Erythroblast (primary cell): ENCODE results near the gene FHL5.
A peak's percentile ranks its signal among the peaks of the same experiment; 100 is the strongest.
"Not testable (repeated sequence)": the region's sequence is repeated elsewhere in the genome, so short reads cannot be mapped to it uniquely, and the experiment has no call there.

Experiments
- DNase-seq, 2 experiments: peaks; one replicate each; lab custom pipeline; 2025; lab: John Stamatoyannopoulos, UW
- GATA1 ChIP-seq: IDR thresholded peaks from 2 replicates; pipeline ENCODE4 v1.6.1; 2011; ENCODE audit warnings: low read depth, mild to moderate bottlenecking, control low read depth, low read length, moderate library complexity
- POLR2A ChIP-seq: IDR thresholded peaks from 2 replicates; pipeline ENCODE4 v1.6.1; 2011; ENCODE audit warnings: mild to moderate bottlenecking, low read length

The FHL5 gene, protein sequence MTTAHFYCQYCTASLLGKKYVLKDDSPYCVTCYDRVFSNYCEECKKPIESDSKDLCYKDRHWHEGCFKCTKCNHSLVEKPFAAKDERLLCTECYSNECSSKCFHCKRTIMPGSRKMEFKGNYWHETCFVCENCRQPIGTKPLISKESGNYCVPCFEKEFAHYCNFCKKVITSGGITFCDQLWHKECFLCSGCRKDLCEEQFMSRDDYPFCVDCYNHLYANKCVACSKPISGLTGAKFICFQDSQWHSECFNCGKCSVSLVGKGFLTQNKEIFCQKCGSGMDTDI

DNA sequence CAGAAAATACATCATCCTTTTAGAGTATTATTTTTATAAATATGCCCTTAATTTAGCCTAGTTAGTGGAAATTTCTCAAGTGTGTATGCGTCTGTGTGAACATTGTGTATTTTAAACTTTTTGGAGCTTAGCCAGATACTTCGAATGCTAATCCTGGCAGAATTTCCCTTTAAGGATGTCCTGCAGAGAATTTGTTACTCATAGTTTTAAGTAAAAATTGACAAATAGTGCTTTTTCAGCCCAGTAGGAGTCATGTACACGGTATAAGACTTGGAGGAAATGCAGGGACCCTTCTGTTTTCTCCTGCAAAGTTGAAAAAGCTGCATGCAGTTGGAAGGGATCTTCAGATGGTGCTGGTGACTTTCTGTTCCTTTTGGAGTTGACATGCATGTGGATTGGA lies at the start of gene FHL5:
FHL5 (plus strand) TSS at position 243 of the 400 bp plus-strand sequence. CDS start 40,486 bp downstream, outside the sequence.
- DNase-seq = no peak
- TF ChIP-seq GATA1 (no peak), POLR2A (no peak)

GRCh38 chr6:96520171-96521115 lies 42.5 kb upstream of the FHL5 start:
- TF ChIP-seq POLR2A (no peak), GATA1 (no peak)
- peak; percentile 40 to 43 for DNase-seq

GRCh38 chr6:96521306-96521643 lies 41.7 kb upstream of the FHL5 start:
- no peak for TF ChIP-seq GATA1
- no peak for TF ChIP-seq POLR2A
- no peak for DNase-seq

DNA sequence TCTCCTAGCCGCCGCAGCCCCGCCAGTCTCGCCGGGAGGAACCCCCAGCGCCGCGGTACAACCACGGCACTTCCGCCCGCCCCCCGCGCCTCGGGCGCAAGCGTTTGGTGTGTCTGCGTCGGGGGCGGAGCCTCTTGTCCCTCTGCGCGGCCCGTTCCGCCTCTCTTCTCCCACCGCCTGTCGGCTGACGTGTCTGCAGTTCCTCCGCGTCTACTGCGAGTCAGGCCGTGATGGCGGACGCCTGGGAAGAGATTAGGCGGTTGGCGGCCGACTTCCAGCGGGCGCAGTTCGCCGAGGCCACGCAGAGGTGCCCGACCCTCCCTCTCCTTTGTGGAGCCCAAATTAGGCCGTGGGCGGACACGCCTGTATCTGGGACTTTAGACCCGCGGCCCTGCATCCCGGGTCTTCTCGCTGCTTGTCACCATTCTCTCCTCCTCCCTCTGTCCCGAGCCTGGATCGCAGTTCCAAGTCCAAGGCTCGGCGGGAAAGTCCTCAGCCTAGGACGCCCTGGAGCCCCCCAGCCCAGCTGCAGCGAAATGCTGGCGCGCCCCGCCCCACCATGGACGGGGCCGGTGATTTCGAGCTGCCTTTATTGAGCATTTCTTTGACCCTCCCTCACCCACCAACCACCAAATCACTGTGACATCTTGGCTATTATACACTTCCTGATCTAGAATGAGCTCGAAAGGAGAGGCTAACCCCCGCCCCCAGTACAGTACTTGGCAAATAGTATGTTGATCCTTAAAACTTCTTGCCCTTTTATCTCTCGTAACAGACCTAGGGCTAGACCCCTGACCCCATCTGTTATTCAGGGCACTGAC lies 41.1 kb upstream of the FHL5 start, which contains the start of gene UFL1:
UFL1 (plus strand) TSS at position 163 of the 821 bp plus-strand sequence; CDS start at position 231, 68 bp downstream.
- peak; percentile 95 for DNase-seq

GRCh38 chr6:96522465-96523009 lies 40.4 kb upstream of the FHL5 start:
- TF ChIP-seq GATA1 (no peak), POLR2A (no peak)
- peak; percentile 73 to 74 for DNase-seq

More for the DNA sequence above, 41.1 kb upstream of the FHL5 start, which contains the start of gene UFL1:
- TF ChIP-seq POLR2A (peak; percentile 98), GATA1 (no peak)

- DNase-seq = no peak
- TF ChIP-seq POLR2A (no peak), GATA1 (no peak)
Measured at GRCh38 chr6:96528193-96528592, 34.7 kb upstream of the FHL5 start.

DNA sequence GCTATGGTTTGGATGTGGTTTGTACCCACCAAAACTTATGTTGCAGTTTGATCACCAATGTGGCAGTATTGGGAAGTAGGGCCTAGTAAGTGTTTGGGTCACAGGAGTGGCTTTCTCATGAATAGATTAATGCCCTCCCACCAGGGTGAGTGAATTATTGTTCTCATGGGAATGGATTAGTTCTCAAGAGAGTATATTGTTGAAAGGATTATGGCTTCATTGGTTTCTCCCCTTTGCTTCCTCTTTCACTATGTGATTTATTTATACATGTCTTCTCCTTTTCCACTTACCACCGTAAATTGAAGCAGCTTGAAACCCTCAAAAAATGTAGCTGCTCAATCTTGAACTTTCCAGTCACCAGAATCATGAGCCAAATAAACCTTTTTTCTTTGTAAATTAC lies 30.5 kb upstream of the FHL5 start:
- TF ChIP-seq GATA1 = no peak
- TF ChIP-seq POLR2A = no peak
- no peak for DNase-seq

DNA sequence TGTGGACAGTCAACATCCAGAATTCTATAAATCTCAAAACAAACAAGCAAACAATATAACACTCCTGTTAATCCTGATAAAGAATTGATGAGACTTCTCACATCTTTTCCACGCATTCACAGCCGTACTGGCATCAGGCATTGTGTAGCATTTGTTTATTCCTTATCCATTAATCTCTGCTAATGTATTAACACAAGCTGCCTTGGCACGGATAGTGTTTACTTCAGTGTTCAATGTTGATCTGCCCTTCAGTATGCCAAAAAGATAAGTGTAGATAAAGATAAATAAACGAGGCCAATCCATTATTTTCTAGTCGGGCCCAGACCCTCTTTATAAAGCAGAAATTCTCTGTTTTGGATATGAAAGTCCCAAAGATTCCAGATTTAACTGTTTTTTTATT lies 25.2 kb upstream of the FHL5 start:
- TF ChIP-seq GATA1 (no peak), POLR2A (no peak)
- no peak for DNase-seq

- DNase-seq = peak; percentile 6 to 32
- no peak for TF ChIP-seq POLR2A
- TF ChIP-seq GATA1 = no peak
Measured at GRCh38 chr6:96542702-96543101, 20.2 kb upstream of the FHL5 start.

DNA sequence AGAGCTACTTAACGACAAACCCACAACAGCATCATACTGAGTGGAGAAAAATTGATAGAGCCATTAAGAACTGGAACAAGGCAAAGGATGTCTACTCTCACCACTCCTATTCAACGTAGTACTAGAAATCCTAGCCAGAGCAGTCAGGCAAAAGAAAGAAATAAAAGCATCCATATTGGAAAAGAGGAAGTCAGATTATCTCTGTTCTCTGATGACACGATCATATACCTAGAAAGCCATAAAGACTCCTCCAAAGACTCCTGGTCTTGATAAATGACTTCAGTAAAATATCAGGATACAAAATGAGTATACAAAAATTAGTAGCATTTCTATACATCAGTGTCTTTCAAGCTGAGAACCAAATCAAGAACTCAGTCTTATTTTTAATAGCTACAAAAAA lies 17.0 kb upstream of the FHL5 start:
- TF ChIP-seq POLR2A = no peak
- no peak for TF ChIP-seq GATA1
- no peak for DNase-seq

- TF ChIP-seq GATA1 (no peak), POLR2A (no peak)
- no peak for DNase-seq
Measured at GRCh38 chr6:96547654-96548053, 15.3 kb upstream of the FHL5 start.

DNA sequence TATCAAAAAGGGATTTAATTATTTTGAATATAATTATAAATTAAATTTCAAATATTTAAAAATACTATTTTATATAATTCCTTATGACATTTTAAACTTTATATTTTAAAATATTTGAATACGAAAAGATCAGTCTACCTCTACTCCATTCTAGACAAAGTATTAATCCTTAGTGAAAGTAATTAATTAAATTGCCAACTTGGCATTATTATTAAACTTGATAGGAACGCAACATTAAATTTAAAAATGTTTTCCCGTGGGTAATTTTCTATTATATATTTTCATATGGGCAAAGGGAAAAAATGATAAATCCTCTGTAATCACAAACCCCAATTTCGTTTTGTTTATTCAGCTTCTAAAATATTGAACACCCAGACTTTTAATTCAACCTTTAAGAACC lies 8.4 kb upstream of the FHL5 start:
- no peak for DNase-seq
- TF ChIP-seq GATA1 = no peak
- no peak for TF ChIP-seq POLR2A

DNA sequence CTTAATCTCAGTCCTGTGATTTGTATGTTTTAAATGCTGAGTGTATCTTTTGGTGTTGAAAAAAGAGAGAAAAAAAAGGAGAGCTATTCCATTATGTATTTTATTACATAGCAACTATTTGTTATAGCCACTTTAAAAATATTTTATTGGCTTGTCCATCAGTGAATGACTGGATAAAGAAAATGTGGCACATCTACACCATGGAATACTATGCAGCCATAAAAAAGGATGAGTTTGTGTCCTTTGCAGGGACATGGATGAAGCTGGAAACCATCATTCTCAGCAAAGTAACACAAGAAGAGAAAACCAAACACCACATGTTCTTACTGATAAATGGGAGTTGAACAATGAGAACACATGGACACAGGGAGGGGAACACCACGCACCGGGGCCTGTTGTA lies 3.2 kb upstream of the FHL5 start:
- DNase-seq = not testable (repeated sequence)
